Renal pelvis (tissue), 4 donors: ENCODE data around the gene GALNT18. TPM values are rescaled to one million over a fixed set of nuclear protein-coding genes. Genes with fewer than 3 reads are reported as not detected.

Source experiments
- DNase-seq: peaks from one replicate; pipeline ENCODE4 v3.0.0-alpha.2; 2013
- polyA plus RNA-seq, 3 donors: library from polyadenylated mRNA; unstranded; fragments of 120-200 nt; gene quantifications; one replicate each; pipeline ENCODE4 v1.2.1, GENCODE V29; 2013; ENCODE audit not compliant: insufficient read length in 3 of 3

Gene GALNT18
- polyA plus RNA-seq, 3 donors, result 25.4 to 28.1 (median 26.4) TPM

DNA sequence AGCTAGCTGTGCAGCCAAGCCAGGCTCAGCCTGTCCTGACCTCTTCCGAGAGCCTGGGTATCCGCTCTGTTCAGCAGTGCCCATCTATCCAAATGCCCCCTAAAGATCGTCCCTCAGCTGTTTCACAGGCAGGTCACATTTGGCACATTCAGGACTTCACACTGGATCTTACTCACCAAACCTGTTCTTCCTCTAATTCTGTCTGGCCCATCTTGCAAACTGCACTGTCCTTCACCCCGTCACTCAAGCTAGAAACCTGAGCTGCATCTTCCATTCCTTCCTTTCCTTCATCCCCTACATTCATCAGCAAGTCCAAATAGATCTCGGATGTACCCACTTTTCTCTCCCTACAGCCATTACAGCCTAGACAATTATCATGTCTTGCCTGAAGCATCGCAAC, 208.0 kb downstream of the GALNT18 start:
- DNase-seq, result no peak

DNA sequence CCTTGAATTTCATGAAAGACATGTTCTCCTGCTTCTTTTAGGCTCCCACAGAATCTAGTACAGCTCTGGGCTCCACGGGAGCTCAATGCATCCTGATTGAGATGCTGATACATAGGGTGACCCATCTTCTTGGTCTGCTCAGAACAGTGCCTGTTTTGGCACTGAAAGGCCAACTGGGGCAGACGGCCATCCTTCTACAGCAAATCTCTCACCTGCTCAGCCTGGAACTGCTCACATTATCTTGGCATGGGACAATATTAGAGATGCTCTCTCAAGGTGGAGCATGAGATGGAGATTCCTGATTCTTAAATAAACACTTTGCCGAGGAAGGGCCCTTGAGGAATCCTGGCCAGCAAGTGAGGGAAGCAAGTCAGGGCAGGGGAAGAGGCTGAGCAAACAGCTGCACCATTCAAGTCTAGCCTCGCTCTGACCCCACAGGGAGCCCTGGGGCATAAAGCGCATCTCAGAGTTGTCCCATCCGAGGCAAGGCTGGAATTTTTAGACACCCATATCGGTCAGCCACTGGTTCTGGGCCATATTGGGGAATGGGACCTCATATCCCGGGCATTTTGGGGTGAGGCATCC, 210.3 kb downstream of the GALNT18 start:
- no peak for DNase-seq

DNA sequence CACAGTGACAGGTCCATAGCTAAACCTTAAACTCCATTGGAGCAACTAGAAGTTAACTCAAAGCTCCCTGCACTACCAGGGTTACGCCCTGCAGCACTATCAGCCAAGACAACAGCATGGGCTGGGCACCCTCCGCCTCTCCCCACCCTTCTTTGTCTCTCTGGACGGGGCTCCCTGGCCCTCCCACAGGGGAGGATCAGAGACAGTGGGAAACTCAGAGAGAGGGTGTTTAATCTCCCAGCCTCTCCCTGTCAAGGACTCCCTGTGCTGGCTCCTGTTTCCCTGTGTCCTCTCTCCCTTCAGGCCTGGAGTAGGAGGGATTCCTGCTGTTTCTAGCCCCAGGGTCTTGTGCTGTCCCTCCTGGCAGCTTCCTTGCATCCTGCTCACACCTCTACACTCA, 211.9 kb downstream of the GALNT18 start:
- no peak for DNase-seq

DNA sequence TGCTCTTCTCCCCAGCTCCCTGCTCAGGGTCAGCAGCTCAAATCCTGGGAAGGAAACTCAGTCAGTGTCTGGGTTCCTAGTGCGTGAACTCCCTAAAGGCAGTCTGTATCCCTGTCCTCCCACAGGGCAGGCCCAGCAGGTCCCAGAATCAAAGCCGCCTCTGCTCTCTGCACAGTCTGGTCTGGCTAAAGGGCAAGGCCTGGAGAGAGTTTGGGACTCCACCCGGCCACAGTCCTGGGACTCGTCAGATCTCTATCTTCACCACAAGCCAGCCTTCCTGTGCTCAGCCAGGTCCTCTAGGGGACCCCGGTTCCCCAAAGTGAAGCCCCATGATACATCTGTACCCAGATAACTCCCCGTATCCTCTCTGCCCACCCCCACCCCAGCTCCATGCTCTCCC, 212.6 kb downstream of the GALNT18 start:
- no peak for DNase-seq

DNA sequence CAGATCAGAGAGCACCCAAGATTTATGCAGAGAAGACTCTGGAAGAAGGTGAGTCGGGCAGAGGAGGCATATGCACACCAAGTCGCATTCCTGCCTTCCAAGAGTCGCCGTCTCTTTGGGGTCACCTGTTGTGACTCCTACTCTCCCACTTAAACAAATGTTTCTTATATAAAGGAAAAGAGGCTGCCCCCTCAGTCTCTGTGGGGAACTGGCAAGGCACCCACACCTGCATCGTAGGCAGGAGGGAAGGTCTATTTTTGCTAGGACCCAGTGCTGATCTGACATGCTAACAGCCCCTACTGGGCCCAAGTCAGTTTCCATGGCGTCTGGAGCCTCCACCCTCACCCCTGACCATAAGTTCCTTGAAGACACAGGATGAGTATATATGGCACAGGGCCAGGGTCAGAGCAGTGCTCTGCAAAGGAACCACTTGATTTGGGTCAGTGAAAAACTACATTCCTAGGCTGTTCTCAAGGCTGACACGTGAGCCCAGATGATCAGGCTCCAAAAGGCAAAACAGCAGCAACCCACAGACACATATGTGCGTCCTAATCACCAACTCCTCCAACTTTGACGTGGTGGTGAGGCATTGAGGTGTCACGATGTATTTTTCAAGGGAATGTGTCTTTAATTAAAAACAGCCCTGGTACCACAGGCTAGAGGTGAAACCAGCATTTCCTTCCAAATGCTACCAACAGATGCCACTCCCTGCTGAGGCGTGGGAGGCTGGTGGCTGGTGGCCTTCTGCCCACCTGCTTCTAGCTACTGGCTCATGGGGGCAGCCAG, 213.2 kb downstream of the GALNT18 start:
- no peak for DNase-seq

- no peak for DNase-seq
Measured at GRCh38 chr11:11407763-11408084, 214.1 kb downstream of the GALNT18 start.

GRCh38 chr11:11407065-11407762, 214.6 kb downstream of the GALNT18 start:
- DNase-seq, result no peak

DNA sequence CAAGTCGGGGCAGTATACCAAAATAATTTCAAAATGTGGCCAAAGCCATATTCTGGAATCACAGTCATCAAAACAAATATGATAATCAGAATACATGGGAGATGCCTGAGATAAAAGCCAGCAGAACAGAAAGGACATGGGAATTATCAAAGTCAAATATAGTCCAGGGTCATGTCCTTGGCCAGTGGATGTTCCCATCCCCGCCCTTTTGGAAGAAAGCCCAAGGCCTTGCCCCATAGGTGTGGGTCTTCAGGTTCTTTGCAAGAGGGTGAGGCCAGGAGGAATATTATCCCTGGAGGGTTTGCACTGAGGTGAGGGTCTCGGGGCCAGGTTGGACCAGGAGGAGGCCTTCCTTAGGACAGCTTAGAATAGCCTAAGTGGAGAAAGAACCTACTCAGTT, 215.2 kb downstream of the GALNT18 start:
- no peak for DNase-seq

- DNase-seq, result peak; percentile 54
Measured at GRCh38 chr11:11403763-11404725, 217.8 kb downstream of the GALNT18 start.

DNA sequence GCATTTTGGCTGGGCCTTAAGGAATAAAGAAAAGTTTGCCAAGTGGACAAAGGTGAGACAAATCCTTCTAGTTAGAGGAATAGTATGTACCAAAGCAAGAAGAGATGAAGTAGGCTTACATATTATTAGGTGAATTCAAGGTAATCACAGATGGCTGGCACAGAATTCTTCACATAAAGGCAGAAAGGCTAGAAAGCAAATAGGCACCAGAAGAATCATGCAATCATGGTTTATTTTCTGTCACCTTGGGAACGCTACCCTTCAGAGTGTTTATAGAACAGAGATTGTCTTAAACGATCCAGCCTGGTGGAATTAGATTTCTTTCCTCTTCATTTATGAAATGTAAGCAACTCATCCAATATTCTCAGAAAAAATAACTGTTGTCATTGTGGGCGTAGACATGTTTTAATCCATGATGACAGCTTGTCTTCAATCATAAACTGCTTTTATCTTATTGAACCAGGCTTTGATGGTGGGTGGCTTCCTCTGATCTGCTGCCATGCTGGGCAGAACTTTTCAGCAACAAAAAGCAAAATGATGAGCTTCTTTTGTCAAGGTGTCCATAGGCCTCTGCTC, 219.8 kb downstream of the GALNT18 start:
- DNase-seq, result no peak

GRCh38 chr11:11400635-11401232, 221.1 kb downstream of the GALNT18 start:
- no peak for DNase-seq

GRCh38 chr11:11400121-11400520, 221.7 kb downstream of the GALNT18 start:
- DNase-seq, result no peak

GRCh38 chr11:11397781-11398180, 224.0 kb downstream of the GALNT18 start:
- DNase-seq, result no peak

GRCh38 chr11:11397036-11397415, 224.8 kb downstream of the GALNT18 start:
- DNase-seq, result no peak

- no peak for DNase-seq
Measured at GRCh38 chr11:11396301-11397035, 225.3 kb downstream of the GALNT18 start.

DNA sequence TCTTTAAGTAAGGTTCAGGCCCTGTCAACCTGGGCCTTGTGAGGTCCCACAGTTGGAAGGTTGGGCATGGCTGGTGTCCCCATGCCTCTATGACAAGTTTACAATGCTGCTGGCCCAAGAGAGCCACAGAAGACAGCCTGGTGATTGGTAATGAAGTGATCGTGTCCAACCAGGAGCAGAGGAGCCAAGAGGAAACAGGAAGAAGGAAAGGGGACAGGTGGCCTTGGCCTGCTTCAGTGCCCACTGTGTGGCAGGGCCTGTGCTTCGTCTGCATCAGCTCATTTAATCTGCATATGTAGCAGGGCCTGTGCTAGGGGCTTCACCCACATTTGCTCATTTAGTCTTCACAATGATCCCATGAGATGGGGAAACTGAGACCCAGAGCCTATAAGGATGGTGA, 226.7 kb downstream of the GALNT18 start:
- no peak for DNase-seq

DNA sequence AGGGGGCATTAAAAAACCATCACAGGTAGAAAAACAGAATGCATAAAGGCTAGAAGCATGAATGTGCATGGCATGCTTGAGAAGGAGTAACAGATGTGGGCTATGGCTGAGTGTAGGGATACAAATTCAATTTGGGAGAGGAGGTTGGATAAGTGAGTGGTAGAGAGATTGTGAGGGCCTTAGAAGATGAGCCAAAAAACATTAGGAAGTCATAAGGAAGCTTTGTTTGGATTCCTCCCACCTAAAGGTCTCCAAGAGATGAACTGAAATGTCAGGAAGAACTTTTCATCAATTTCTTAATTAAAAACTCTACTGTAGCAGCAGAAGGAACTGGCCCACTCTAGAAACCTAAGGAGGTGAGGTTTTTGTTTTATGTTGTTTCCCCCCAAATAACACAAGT, 227.6 kb downstream of the GALNT18 start:
- DNase-seq, result no peak

DNA sequence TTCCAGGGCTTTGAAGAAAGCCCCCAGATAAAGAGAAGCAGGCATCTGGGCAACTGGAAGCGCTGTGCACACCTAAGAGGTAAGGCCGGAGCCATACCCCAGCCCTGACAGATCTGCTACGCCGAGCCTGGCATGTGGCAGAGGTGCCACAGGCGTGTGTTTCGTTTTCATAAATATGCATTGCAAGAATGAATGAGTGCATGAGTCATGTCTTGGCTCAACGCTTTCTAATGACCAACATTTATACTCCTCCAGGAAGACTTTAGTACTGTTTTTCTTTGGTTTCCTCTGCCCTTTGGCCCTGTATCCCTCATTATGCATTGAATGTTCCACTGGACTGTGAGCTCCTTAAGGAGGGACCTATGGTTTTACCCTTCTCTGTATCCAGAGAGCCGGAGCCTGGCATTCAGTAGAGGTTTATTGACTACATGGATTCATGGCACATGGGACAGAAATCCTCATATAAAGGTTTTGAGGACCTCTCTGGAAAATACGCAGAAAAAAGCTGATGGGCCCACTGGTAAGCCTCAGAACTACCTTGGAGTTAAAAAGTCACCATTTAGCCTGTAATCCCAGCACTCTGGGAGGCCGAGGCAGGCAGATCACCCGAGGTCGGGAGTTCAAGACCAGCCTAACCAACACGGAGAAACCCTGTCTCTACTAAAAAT, 229.9 kb downstream of the GALNT18 start:
- peak; percentile 36 for DNase-seq

- no peak for DNase-seq
Measured at GRCh38 chr11:11391169-11391568, 230.6 kb downstream of the GALNT18 start.
